GM18507 (cell line): ENCODE results near the gene BNC2.

ENCODE experiments used
- DNase-seq: peaks from one replicate; pipeline ENCODE4 v3.0.0; 2011; ENCODE audit warnings: low read depth; ENCODE audit not compliant: insufficient read length; ENCODE audit errors: extremely low spot score
- FAIRE-seq: peaks from 2 replicates; lab custom pipeline; 2011; peaks lifted over from hg19 to GRCh38; lab: Jason Lieb, UNC

Gene BNC2

DNA sequence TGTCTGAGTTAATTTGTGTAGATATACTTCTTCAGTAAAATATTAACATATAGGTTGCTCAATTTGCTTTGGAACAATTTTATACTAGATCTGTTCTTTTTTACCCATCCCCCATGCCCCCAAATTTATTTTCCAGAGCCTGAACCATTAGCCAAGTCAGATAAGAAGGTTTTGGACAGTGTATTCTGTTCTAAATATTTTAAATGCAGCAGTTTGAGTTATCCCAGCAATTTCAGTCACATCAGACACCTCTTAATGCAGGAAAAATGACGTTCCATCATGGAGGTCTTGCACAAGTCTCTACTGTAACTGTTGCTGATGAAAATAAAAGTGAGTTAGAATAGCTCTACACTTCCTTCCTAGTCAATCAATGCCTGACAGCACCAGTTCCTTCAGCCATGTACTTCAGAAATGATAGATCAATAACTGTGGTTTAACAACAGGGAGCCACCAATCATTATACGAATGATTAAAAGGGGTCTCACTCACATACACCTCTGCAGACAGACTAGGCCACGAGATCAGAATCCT is 215.8 kb downstream of the BNC2 start:
- DNase-seq (no peak), FAIRE-seq (no peak)

DNA sequence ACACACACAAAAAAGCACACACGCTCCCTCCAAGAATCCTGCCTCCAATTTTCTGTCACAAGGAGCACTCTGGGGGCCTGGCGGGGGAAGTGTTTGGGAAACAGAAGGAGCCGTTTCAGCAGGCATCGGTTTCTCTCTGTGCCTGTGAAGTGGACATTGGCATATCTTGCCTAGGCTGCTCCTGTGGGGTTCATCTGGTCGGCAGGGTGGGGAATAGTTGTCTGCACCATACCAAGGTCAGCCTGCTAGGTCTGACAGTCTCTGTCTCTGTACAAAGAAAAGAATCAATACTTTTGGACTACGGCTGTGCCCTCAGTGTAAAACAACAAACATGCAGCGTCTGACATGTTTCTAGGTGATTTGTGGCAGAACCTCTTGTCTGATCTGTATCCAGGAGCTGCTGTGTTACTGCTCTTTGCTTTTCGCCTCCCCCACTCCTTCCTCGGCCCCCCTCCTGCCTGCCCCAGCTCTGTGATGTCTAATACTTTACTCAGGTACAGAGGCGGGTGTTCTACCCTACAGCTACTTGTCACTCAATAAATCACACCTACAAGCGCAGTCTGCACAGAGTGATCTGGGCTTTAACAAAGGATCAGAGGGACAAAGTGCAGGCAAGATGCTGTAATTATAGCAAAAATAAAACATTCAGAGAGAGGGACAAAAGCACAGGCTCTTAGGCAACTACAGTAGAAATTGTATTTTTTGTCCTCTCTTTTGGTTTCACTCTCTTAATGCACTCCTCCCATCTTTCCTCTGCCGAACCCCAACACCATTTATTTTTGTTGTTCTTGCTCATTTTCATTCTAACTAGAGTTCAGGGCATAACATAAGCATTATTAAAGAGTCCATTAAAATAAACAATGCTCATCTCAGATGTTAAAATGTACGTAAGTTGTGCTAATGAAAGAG is 216.7 kb downstream of the BNC2 start:
- no peak for FAIRE-seq
- DNase-seq = no peak

DNA sequence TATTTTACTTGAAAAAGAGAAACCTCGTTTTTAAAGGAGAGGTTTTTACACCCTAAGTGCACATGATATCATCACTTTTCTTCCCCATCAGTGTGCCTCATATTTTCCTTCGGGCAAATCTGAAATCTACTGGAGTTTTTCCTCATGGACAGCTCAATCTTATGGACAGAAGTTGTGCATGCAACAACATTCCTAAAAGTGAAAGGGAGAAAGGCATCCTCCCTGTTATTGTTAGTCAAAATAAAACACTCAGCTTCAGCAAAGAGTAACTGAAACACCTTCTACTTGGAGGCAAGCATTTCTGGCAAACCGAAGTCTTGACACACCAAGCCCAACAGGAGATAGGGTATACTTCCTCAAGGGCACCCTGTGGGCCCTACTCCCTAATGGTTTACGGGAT is 217.9 kb downstream of the BNC2 start:
- DNase-seq (no peak), FAIRE-seq (no peak)

DNA sequence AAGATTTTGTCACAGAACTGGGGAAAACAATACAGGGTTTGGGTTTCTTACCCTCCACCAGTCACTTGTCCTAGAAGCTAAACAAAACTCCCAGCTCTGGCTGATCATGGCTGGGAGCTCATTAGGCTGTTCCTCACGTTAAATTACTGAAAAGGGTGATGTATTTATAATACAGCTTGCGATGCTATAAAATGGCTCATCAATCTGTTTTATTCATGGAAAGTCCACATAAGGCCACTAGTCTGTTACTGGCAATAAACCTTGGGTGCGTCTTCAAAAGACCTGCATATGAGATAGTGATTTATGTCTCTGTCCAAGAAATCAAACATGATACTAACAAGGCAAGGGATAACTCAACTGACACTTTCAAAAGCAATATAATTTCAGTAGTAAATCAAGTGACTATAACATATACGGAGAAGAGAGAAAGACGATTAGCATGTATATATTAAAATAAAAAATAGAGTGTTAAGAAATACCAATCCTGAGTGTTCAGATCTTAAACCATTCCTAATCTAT is 219.0 kb downstream of the BNC2 start:
- FAIRE-seq = no peak
- DNase-seq = no peak

DNA sequence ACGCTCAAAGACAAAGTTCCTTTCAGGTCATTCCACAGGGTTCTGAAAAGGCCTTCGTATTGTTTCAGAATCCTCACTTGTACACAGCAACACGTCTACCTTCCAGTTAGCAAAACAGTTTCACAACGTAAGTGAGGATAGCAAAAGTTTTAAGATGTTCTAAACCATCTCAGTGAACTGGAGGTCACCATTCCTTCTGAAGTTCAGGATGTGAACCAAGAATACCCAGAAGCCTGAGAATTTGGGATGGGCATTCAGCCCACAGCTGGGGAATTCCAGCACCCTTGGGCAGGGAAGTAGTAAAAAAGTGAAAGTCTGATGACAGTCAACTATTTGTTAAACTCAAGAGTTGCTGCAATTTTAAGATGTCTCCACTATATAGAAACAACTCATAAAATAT is 224.5 kb downstream of the BNC2 start:
- FAIRE-seq (no peak), DNase-seq (no peak)

DNA sequence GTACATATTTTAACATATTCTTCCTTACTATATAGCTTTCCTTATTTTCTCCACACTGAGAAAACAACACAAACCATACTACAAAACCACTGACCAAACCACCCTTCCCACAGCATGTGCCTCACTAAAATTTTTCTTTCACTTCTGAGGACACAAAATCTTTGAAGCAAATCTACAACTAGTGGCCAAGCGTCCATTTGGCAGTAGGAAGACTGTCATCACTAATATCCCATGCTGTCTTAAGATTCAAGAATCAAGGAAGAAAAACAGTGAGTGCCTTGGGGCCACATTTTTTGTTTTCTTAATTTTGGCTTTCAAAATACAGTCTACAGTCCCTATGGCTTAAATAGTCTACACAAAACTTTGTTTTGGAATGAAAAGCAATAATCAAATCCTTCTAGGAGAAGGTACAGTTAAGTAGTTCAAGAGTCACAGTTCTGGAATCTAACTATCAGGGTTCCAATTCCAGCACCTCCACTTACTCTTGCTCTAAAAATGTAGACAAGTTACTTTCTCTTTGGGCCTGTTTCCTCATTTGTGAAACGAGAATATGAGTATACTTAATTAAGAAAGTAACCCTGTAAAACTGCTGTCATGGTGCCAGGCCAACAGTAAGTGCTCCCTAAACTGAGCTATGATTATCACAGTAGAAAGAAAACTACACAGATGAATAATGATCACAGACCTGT is 227.9 kb downstream of the BNC2 start:
- DNase-seq (no peak), FAIRE-seq (no peak)

DNA sequence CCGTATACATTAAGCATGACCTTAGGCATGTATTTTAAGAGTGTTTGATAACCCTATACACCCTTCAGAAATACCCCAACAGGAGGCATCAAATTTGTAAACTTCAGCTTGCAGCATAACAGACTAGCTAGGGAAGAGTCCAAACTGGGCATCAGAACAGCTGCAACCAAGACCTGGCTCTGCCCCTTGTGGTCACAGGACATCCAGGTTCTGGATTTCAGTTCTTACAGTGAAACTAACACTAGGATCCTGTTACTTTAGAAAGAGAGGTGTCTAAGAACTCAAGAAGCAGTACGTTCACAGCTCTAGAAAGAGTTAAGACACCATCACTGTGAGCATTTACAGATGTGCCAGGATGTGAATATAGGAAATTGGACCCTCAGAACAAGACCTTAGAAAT is 229.8 kb downstream of the BNC2 start:
- DNase-seq (no peak), FAIRE-seq (no peak)

DNA sequence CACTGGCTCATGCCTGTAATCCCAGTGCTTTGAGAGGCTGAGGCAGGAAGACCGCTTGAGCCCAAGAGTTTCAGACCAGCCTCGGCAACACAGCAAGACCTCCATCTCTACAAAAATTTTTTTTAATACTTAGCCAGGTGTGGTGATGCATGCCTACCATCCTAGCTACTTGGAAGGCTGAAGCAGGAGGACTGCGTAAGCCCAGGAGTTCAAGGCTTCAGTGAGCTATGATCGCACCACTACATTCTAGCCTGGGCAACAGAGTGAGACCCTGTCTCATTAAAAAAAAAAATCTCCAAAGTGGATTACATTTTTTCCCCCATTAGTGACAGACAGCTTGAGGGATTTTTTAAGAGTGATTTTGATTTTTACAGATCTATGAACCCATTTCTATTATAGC is 230.8 kb downstream of the BNC2 start:
- DNase-seq = no peak
- no peak for FAIRE-seq

DNA sequence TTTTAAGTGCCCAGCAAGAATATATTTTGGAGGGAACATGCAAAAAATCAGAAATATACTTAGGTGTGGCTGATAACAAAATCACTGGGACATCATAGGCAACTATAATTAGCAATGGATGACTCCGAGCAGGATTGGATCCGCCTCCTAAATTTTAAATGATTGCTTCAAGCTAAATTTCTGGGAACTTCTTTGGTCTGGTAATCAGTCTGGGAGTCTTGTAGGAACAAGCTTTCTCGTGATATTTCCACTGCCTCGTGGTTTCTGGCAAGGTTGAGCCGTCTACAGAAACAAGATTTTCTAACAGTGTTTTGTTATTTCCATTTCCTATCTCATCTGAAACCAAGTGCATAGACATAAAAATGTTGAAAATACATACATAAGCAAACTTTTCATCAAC is 232.6 kb downstream of the BNC2 start:
- FAIRE-seq (no peak), DNase-seq (no peak)

DNA sequence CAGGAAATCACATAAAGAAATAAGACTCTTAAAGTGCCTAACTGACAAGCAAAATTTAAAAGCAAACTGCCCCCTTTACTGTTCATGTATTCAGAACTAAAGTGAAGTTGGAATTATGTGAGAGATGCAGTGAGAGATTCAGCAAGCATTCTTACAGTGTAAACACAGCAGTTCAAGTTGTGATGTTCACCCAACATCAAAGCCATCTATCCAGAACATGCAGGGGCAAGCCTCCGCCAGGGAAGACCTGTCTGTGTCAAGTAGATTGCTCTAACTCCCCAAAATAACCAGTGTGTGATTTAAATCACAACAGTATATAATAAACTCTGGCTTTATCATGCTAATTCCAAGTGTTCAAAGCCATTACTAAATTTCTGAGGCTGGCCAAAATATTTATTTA is 233.3 kb downstream of the BNC2 start:
- FAIRE-seq (no peak), DNase-seq (no peak)

DNA sequence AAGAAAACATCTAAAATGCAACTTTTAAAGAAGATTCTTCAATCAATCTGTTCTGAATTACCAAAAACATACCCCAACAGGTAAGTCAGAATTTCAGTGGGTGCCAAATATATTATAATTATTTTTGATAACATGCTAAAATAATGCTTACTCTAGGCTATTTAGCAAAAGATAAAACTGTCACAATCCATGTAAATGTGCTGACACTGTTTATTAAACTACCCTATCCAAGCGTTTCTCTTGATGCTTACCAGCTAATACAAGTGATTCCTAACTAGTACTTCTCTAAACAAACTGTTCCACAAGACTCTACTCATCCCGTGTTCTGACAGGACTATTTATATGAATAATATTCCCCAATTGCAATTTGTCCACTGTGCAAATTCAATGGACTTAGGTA is 236.7 kb downstream of the BNC2 start:
- DNase-seq (no peak), FAIRE-seq (no peak)

DNA sequence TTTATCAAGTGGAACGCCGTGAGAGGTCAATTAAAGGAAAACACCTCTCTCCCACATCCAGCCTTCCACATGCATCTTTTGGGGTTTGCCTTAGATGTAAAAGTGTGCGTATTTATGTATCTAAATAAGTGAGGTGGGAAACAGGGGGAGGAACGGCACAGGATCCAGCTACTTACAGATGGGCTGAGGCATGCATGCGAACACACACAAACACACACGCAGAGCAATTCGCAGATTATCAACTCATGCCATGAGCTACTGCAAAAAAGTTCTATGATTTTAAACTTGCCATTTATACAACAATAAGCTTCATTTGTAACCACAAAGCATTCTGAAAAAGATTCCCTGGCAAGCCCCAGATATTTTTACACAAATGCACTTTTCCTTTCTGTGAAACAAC is 242.1 kb downstream of the BNC2 start:
- no peak for FAIRE-seq

DNA sequence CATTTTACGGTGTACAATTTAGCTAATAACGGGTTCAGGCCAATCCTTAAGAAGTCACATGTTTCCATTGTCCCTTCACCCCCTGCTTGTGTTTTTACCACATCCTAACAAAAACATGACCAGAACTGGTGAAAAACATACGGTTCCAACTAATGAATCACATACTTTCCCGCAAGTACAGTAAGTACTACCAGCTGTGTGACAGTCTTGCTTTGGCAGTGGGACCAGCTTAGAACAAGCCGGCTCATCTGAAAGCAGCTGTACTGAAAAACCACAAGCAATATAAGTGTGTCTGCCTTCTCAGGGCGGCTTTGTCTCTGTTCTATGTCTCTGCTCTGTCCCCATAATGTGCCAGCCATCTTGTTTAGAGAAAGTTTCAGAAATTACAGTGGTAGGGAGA is 242.5 kb downstream of the BNC2 start:
- DNase-seq = no peak
- FAIRE-seq = no peak

More for the DNA sequence above, 242.1 kb downstream of the BNC2 start:
- DNase-seq = no peak

DNA sequence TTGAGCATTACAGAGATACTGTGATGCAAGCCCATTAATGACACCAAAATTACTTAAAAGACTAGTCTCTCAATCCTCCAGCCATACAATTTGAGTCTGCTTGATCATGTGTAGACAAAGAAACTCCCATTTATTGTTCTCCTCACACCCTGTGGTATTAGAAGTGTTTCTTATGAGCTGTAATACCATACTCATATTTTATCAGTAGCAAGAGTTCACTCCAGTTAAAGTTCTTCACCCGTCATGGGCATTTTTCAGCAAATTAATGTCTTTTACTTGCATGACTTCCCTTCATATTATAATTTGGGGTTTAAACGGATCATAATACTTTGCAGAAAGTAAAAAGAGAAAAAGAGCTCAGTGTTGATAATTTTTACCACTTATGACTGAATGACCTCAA is 242.9 kb downstream of the BNC2 start:
- FAIRE-seq (no peak), DNase-seq (no peak)

DNA sequence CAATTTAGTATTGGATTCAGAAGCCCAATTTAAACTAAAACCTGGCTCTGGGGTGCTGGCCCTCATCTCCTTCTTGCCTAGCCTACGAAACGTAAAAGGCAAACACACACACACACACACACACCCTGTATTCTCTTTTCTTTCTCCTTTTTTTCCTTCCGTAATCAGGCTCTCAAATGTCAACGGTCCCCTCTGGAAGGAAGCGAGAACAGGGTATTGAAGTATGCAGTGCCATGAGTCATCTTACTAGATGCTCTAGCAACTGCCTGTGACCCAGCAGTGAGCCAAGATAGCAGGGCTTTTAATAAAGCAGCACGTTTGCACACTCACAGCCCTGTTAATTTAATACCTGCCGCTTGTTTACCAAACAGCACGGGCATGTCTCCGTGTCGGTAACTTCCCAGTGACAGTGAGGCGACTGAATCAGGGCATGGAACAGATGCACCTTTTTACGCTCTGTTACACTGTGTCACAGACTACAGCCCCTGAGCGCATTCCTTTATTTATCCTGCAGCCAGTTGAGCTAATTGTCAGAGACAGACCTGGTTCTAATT is 243.8 kb downstream of the BNC2 start:
- no peak for FAIRE-seq
- DNase-seq = no peak

DNA sequence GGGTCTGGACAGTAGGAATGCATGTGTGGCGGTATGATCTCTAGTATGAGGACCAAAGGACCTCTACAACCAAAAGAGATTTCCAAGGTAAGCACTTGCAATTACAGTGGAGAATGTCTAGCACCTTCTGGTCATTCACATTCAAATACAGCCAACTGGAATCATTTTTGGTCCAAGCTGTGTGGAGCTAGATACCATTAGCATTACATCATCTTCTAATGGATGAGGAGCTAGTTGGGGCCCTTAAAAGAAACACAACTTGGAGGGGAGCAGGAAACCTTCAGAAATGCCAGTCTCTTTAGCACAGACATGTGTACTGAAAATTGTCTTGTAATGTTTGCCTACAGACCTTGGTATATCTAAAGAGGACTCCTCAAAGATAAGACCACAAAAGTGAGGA is 244.7 kb downstream of the BNC2 start:
- FAIRE-seq (no peak), DNase-seq (no peak)

DNA sequence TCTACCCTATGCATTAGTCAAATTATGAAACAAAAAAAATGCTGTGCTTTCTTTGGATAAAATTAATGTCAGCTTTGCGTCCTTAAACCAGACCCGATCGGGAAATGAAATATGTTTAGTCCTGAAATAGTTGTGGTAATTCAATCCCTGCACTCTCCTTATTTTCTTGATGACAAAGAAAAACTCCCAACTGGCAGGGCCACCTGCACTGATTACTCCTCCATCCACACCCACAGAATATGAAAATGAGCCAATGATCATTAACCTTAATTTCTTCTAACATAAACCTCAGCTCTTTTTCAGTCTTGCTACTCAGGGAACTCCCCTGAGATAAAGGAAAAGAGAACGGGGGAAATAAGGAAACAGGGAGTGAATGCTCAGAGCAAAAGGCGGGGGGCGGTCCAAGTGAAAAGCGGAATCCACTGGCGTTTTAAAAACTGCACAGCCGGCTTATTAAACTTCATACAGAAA is 245.3 kb downstream of the BNC2 start:
- FAIRE-seq (no peak), DNase-seq (no peak)

DNA sequence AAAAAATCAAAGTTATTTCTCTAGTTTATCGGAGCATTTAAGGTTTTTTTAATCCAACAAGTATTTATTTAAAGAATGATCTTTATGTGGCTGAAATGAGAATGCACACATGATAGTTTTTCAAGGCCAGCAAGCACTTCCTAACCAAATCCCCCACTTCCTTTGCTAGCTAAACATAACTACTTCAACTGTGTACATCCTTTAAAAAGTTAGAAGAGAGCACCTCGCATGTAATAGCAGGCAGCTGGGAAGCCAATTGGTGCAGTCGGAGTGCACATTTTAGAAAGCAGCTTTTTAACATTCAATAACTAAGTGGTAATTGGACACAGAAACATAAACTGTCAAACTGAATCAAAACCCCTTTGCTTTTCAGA is 245.7 kb downstream of the BNC2 start:
- no peak for FAIRE-seq

DNA sequence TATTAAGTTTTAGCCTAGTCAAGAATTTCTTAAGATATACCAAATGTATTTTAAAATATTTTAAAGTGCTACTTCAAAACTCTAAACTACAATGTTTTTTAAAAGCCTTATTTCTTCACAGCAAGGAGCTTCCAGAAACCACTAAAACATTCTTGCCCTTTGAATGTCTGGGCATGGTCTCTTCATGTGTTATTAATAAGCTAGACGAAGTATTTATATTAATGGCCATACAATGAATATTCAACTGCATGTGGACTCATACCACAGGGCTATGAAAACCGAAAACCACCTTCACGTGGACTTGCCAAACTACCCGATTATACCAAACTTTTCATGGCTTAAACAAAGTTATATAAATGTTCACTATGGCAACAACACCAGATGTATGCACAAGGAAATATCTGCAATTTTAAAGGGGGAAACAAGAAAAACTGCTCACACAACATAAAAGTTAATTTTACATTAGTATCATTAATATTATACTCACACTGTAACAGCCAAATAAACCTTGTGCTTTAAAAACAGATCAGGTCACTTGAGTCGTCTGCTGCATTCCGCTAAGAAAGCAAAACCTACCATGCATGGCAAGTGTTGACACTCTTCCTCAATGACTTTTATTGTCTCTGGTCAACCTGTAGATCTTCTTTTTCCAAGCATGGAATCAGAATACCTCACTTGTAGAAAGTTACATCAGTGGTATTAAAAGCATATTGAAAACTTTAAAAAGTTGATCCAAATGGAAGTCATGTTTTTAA is 246.3 kb downstream of the BNC2 start:
- DNase-seq = no peak
- no peak for FAIRE-seq

More for the DNA sequence above, 245.7 kb downstream of the BNC2 start:
- DNase-seq = no peak

DNA sequence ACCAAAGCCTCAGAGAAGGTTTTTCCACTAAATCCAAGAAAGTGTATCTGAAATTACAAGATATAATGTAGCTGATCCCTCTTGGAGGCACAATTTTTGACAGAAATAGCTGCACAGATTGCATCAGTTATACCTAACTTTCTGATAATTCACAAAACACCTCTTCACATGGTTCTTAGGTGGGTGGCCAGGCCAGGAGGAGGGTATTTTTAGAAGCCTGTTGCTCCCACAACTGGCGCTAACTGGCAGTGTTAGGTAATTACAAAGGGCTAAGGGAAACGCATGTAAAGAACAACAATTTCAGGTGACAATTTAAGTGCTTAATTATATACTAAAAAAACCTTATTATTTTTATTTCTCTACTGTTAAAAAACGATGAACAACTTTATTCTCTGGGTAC is 247.9 kb downstream of the BNC2 start:
- no peak for DNase-seq
- no peak for FAIRE-seq
